ENCODE data around the gene CORO1C.

- TF ChIP-seq POLR2A (IDR thresholded peaks at IDR 0.05): no peak
- TF ChIP-seq, protein P1, sequence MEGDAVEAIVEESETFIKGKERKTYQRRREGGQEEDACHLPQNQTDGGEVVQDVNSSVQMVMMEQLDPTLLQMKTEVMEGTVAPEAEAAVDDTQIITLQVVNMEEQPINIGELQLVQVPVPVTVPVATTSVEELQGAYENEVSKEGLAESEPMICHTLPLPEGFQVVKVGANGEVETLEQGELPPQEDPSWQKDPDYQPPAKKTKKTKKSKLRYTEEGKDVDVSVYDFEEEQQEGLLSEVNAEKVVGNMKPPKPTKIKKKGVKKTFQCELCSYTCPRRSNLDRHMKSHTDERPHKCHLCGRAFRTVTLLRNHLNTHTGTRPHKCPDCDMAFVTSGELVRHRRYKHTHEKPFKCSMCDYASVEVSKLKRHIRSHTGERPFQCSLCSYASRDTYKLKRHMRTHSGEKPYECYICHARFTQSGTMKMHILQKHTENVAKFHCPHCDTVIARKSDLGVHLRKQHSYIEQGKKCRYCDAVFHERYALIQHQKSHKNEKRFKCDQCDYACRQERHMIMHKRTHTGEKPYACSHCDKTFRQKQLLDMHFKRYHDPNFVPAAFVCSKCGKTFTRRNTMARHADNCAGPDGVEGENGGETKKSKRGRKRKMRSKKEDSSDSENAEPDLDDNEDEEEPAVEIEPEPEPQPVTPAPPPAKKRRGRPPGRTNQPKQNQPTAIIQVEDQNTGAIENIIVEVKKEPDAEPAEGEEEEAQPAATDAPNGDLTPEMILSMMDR (IDR thresholded peaks at IDR 0.05): no peak
Measured at GRCh38 chr12:108640802-108641445, 90.4 kb downstream of the CORO1C start.

Measured in gastroesophageal sphincter (tissue), 3 donors.